Hepatocyte (in vitro differentiated cells): ENCODE data around the gene DOCK1. TPM values are rescaled to one million over a fixed set of nuclear protein-coding genes. Genes with fewer than 3 reads are reported as not detected.

Experiments
- DNase-seq: peaks from one replicate; pipeline ENCODE4 v3.0.0-alpha.2; 2016; ENCODE audit warnings: low spot score
- H2AFZ ChIP-seq: fragments of 200-600 bp; sonication (generic); 2 replicates; pipeline ENCODE4 v1.6.0; 2016; ENCODE audit warnings: antibody characterized with exemption, mild to moderate bottlenecking
- H3K27ac ChIP-seq: fragments of 200-600 bp; sonication (generic); 2 replicates; pipeline ENCODE4 v1.5.1; 2016; ENCODE audit warnings: mild to moderate bottlenecking
- H3K27me3 ChIP-seq: fragments of 200-600 bp; sonication (generic); 2 replicates; pipeline ENCODE4 v1.6.1; 2016
- H3K36me3 ChIP-seq: fragments of 200-600 bp; sonication (generic); replicated peaks from 2 replicates; pipeline ENCODE4 v1.5.1; 2016; ENCODE audit warnings: low read depth; ENCODE audit not compliant: insufficient read depth
- H3K4me1 ChIP-seq: fragments of 200-600 bp; sonication (generic); 2 replicates; pipeline ENCODE4 v1.5.1; 2016; ENCODE audit warnings: mild to moderate bottlenecking, moderate library complexity; ENCODE audit not compliant: insufficient read depth
- H3K4me2 ChIP-seq: fragments of 200-600 bp; sonication (generic); 2 replicates; pipeline ENCODE4 v1.6.0; 2016
- H3K4me3 ChIP-seq: fragments of 200-600 bp; sonication (generic); 2 replicates; pipeline ENCODE4 v1.5.1; 2016; ENCODE audit warnings: mild to moderate bottlenecking
- H3K79me2 ChIP-seq: fragments of 200-600 bp; sonication (generic); 2 replicates; pipeline ENCODE4 v1.6.0; 2017; ENCODE audit warnings: mild to moderate bottlenecking
- H3K9me2 ChIP-seq: fragments of 200-600 bp; sonication (generic); replicated peaks from 2 replicates; pipeline ENCODE4 v1.6.0; 2017; ENCODE audit warnings: mild to moderate bottlenecking; ENCODE audit not compliant: insufficient read depth
- H3K9me3 ChIP-seq: fragments of 200-600 bp; sonication (generic); 2 replicates; pipeline ENCODE4 v1.5.1; 2016; ENCODE audit warnings: low read depth, mild to moderate bottlenecking
- H4K20me1 ChIP-seq: fragments of 200-600 bp; sonication (generic); 2 replicates; pipeline ENCODE4 v1.6.0; 2016; ENCODE audit warnings: mild to moderate bottlenecking; ENCODE audit not compliant: insufficient read depth, poor library complexity, severe bottlenecking
- CTCF ChIP-seq: fragments of 200-600 bp; sonication (generic); IDR thresholded peaks from 2 replicates; pipeline ENCODE4 v1.5.1; 2016; ENCODE audit warnings: antibody characterized with exemption, mild to moderate bottlenecking; ENCODE audit not compliant: poor library complexity
- EZH2 ChIP-seq: fragments of 200-600 bp; sonication (generic); IDR thresholded peaks from 2 replicates; pipeline ENCODE4 v1.6.1; 2016; ENCODE audit warnings: antibody characterized with exemption, mild to moderate bottlenecking, borderline replicate concordance
- EZH2phosphoT487 ChIP-seq: fragments of 200-600 bp; sonication (generic); IDR thresholded peaks from one replicate; pipeline ENCODE4 v1.6.1; 2018; ENCODE audit warnings: antibody characterized with exemption, mild to moderate bottlenecking, low read depth, moderate library complexity; ENCODE audit not compliant: unreplicated experiment, severe bottlenecking
- WGBS: methylation state at CpG from one replicate; pipeline ENCODE4 v1.1.6; 2016; ENCODE audit warnings: low lambda C conversion rate; ENCODE audit errors: missing lambda C conversion rate; 5-methylcytosine and 5-hydroxymethylcytosine counted together
- polyA plus RNA-seq: library from polyadenylated mRNA; unstranded; fragments of >200 nt; fragmentation: Nextera tagmentation; extraction: Ambion mirVana; gene quantifications from 2 replicates; pipeline ENCODE4 v1.2.1, GENCODE V29; 2016
- total RNA-seq: library from RNA; depleted of rRNA; stranded (reverse); fragments of >200 nt; gene quantifications from 2 replicates; pipeline ENCODE4 v1.2.3, GENCODE V29; 2014

DOCK1 gene
- total and polyA plus RNA-seq, 2 experiments from 2014 or later = 16.0 to 55.5 TPM

- Histone ChIP-seq H3K9me3 (no peaks in the 10 kb centered on the region), H3K4me1 (peaks cover 8% of the 10 kb centered on the region), H2AFZ (no peak overlapping the region), H3K4me2 (no peak overlapping the region), H3K36me3 (no peaks in the 10 kb centered on the region), H3K9me2 (no peaks in the 10 kb centered on the region), H3K27ac (no peak overlapping the region), H3K79me2 (no peaks in the 10 kb centered on the region), H4K20me1 (no peaks in the 10 kb centered on the region), H3K4me3 (no peak overlapping the region), H3K27me3 (no peaks in the 10 kb centered on the region)
- TF ChIP-seq EZH2 (no peak), EZH2phosphoT487 (no peak), CTCF (no peak)
- DNase-seq = no peak
- 72% methylated on average over 2 of the region's 2 CpGs for WGBS
Observed at GRCh38 chr10:127133672-127134500, 228.7 kb downstream of the DOCK1 start.

GRCh38 chr10:127135844-127136577 lies 230.8 kb downstream of the DOCK1 start:
- Histone ChIP-seq H3K9me3 (no peaks in the 10 kb centered on the region), H2AFZ (no peak overlapping the region), H3K79me2 (no peaks in the 10 kb centered on the region), H3K36me3 (no peaks in the 10 kb centered on the region), H4K20me1 (no peaks in the 10 kb centered on the region), H3K4me3 (no peak overlapping the region), H3K4me2 (no peak overlapping the region), H3K27me3 (no peaks in the 10 kb centered on the region), H3K27ac (no peak overlapping the region), H3K9me2 (no peaks in the 10 kb centered on the region), H3K4me1 (peaks cover 8% of the 10 kb centered on the region)
- TF ChIP-seq EZH2 (no peak), CTCF (no peak), EZH2phosphoT487 (no peak)
- DNase-seq = no peak
- 81% methylated on average over 6 of the region's 6 CpGs for WGBS

- TF ChIP-seq CTCF (no peak), EZH2phosphoT487 (no peak), EZH2 (no peak)
- H3K4me1 ChIP-seq = peaks cover 8% of the 10 kb centered on the region
- no peak overlapping the region for H3K27ac ChIP-seq
- H3K36me3 ChIP-seq = no peaks in the 10 kb centered on the region
- H3K4me2 ChIP-seq = no peak overlapping the region
- H3K9me2 ChIP-seq = no peaks in the 10 kb centered on the region
- 97% methylated on average over 7 of the region's 7 CpGs for WGBS
- no peak for DNase-seq
- H3K79me2 ChIP-seq = no peaks in the 10 kb centered on the region
- H4K20me1 ChIP-seq = no peaks in the 10 kb centered on the region
- no peaks in the 10 kb centered on the region for H3K27me3 ChIP-seq
- H3K4me3 ChIP-seq = no peak overlapping the region
- H2AFZ ChIP-seq = no peak overlapping the region
- no peaks in the 10 kb centered on the region for H3K9me3 ChIP-seq
Observed at GRCh38 chr10:127137391-127137790, 232.2 kb downstream of the DOCK1 start.
